Left cardiac atrium (tissue), 4 donors: Measurements from ENCODE around the gene WHRN. TPM values are rescaled to one million over a fixed set of nuclear protein-coding genes. Genes with fewer than 3 reads are reported as not detected.

Experiments
- ATAC-seq, 2 donors: fragments of 200-7000 bp; cut with Tn5 transposase; one replicate each; pipeline ENCODE4 v1.9.1; 2020; ENCODE audit warnings: mild to moderate bottlenecking in 2 of 2, moderate library complexity in 2 of 2
- DNase-seq: peaks from one replicate; pipeline ENCODE4 v3.0.0-alpha.2; 2020
- intact Hi-C, 2 donors: fragments of 100-400 bp; cut with DNase I; formaldehyde crosslinking; loops; one replicate each; pipeline versions ENCODE4 v1.14.1 to v1.15.1; 2022 to 2023
- long read RNA-seq: library from polyadenylated mRNA; unstranded; transcript quantifications from one replicate; pipeline ENCODE4 v2.0.0, GENCODE V29; 2021
- total RNA-seq, 2 donors: library from RNA; stranded (reverse); fragmentation: NEBNext Ultra II Directional; extraction: Animal tissue kit (Norgen Biotek cat#: 25700); gene quantifications; one replicate each; pipeline ENCODE4 v1.2.1, GENCODE V29; 2021
- donor health status: DM: no; HTN: yes; CAD: no.
- donor health status: DM: no; HTN: yes; CAD: no; lungs with severe emphysema.
- donor health status: DM: yes; HTN: yes; CAD: no.
- donor health status: Dilated cardiomyopathy.

WHRN gene
- total RNA-seq = 1 to 10 TPM; 7.0 to 7.8 TPM
- long read RNA-seq, partial matches to known transcripts = 2 of 2 reads
- long read RNA-seq, other reads (novel, unspliced or antisense) = 0 of 2 reads

DNA sequence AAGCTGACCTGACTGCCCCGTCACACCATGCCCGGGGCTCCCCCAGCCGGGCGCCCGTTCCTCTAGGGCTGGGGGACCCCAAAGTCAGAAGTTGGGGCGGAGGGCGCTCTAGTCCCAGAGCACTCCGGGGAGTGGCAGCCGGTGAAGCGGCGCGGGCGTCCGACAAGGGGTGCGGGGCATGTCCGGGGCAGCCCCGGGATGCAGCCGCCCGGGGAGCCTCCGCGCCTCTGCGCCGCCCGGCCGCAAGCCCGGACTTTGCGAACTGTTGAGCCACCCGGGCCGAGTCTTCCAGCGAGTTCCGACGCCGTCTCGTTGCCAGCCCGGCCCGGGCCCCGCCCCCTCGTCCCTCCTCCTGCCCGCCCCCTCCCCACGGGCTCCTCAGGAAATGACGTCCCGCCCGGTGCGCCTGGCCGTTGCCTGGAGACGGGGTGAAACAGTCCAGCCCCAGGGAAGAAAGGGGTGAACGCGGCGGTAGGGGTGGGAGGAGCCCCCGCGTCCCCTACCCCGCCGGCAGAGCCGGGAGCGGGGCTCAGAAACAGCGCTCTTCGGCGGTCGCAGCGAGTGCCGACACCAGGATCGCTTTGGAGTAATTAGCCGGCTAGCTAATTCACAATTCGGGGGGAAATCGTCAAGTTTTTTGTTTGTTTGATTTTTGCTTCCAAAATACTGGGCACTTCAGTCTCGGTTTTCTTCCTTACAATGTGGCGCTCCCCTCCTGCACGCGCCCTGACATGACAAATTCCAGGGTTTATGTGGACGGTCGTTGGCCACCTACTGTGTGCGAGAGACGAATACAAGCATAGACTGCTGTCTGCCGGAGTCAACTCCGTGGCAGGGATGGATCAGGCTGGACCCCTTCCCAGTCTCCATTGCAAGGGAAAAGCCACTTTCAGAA lies at the start of gene WHRN:
WHRN (minus strand) TSS at position 287 of the 895 bp plus-strand sequence. CDS start 672 bp downstream, outside the sequence.
- peak; percentile 95 for DNase-seq
- peak; percentile 93 to 96 for ATAC-seq
- intact Hi-C loops = no loop called here

DNA sequence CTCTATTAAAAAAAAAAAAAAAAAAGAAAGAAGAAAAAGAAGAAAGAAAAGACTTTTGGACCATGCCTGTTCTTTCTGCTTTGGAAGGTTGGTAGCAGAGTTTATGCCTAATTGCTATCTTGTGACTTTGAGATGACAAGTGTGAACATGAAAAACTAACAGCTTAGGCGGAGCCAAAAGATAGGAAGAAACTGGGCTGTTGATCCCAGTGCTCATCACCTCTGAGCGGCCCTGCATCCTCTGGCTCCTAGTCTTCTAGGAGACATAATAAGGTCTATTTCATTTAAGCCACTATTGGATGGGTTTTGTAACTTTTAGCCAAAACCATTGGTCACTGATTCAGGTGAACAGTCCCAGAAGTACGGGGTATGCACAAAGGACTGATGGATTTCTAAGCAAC lies 47.9 kb upstream of the WHRN start:
- peak; percentile 55 to 87 for ATAC-seq
- DNase-seq = peak; percentile 30
- intact Hi-C loops = no loop called here

DNA sequence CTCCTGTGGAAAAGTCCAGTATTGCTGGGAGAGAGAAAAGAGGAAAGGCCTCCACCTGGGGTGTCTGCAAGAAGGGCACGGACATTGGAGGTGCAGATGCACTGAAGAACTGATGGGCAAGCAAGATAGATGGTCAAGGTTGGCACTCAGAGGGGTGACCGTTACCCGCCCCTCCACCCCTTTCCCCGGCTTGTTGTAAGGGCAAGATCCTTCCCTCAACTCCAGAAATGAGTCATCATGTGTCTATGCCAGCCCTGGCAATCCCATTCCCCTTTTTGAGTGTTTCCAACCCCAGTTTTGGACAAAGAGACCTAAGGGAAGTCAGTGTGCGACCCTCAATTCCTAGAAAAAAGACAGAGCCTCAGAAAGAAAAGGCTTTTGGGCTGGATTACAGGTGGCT lies 47.4 kb upstream of the WHRN start:
- peak in 1 of 2 donors; percentile 60 for ATAC-seq
- no peak for DNase-seq
- intact Hi-C loops = no loop called here

DNA sequence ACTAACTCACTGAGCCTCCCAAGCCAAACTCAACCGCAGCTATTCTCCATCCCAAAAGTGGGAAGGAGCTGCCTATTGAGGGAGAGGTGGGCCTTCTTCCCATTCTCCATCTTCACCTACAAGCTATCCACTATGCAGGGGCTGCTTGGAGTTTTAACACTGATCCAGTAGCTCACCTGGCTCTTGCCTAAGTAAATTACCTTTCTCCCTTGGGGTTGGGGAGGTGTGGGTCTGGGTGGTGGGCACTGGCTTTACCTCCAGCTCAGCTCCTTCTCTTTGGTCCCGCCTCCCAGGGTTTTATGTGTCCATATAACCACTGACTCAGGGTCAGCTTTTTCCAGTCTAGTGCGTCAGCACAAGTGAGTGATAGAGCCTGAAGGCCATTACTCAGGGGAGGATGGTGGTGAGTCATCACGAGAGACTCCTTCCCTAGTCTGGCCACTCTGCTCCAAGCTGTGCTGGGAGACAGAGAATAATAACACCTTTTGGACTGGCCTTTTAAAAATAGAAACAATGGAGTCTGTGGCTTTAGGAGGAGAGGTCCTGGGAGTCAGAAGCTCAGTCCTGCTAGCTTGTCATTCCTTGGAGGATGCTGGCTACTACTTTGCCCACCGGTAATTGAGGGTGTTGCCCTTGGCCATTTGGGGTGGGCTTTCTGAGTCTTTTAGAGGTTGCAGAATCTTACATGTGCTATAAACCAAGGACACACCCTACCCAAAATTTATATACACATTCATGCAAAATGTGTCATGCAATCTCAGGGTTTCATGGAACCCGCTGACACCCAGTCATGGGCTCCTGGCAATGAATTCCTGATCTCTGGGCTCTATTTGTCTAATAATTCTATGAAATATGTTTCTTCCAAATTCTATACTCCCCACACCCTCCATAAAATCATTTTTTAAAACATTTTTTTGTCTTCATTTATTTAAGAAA lies 46.7 kb upstream of the WHRN start:
- peak; percentile 79 for DNase-seq

DNA sequence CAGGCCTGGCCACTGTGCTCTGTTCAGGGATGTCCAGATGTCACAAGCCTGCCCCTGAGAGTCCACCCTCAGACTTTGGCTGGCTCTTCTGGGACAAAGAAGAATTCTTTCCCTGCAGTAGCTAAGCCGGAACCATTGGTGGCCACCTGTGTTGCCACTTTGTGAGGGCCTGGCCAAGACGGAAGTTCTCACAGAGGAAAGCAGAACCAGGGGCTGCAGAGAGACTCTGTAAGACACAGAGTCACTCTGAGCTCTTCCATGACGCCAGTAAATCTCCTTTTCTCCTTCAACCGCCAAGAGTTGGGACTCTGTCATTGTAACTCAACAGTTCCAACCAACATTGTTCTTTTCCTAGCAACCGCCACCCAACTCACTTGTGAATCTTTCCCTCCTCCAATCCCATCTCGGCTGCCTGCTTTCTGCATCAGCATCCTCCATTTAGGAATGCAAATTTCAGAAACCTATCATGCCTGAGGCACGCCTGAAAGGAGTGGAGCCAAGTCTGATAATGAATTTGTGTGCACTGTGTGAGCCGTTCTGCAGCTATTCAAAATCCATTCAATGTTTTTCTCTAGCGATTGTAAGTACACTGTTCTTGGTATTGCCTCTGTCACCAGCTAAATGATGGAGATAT lies 44.5 kb upstream of the WHRN start:
- ATAC-seq (peak in 1 of 2 donors; percentile 22), DNase-seq (no peak)
- intact Hi-C loops = loop anchor here in 1 of 2 donors (2.0 kb wide), 1 partner anchor 37 kb away; the partner anchor contains the start of gene ATP6V1G1

More for the DNA sequence above, 46.7 kb upstream of the WHRN start:
- peak; percentile 86 to 98 for ATAC-seq
- intact Hi-C loops = loop anchor here in 1 of 2 donors (2.0 kb wide), 1 partner anchor 35 kb away; the partner anchor contains the start of gene ATP6V1G1

DNA sequence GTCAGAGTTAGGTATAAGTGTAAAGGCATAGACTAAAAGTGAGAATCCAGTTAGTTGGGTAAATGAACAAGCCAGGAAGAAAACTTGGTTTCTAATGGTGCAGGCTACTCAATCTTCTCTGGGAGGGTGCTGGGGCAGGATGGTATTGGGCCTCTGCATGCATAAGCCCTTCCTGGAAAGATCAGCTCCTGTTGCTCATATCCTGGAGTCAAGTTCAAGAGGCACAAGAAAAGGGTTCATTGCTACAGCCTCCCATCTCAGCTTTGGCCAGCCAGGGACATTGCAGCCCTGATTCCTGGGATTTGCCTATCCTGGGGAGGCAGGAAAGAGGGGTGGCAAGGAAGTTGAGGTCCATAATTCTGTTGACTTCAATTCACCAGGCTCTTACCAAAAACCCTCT lies 41.6 kb upstream of the WHRN start:
- DNase-seq (no peak), ATAC-seq (no peak)
- intact Hi-C loops = no loop called here

DNA sequence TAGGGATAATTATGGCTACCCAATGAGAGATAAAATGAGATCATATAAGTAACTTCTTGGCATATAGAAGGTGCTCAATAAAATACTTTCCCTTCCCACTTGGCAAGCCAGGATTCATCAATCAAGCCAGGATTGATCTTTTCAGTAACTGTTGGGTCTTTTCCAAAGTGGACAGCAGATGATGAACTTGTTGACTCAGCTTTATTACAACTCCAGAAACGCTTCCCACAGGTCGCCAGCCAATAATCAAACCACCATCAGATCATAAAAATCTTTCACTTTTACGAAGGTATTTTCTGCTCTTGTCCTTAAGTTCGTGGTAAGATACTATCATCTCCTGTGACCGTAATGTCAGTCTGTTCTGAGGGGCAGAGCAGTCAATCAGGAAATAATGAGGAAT lies 39.8 kb upstream of the WHRN start:
- ATAC-seq (no peak), DNase-seq (no peak)
- intact Hi-C loops = no loop called here

DNA sequence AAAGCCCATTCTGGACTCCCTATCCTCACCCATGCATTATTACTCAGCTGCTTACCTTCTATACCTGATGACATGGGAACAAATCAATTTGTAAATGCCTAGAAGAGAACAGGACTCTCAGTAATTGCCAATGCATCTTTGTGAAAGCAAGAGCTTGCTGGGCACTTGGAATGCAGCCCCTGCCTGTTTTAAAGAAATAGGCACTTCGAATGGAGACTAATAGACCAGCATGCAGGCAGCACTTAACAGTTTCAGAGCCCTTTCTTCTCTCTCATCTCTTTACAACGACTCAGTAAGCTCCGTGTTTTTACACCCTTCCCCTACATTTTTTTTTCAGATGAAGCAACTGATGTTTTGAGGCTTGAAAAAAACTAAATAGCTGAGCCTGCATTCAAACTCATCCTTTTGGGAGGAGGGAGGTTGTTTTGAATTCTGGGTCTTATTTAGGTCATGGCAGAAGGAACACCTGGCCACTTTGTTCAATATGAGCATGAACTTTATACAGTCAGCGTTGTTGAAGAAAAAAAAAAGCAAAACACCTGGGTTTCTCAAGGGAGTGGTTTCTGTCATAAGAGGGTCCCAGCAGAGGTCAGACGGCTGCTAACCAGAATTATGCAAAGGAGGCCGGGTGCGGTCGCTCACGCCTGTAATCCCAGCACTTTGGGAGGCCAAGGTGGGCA lies 34.6 kb upstream of the WHRN start:
- intact Hi-C loops = no loop called here
- DNase-seq (no peak), ATAC-seq (no peak)

DNA sequence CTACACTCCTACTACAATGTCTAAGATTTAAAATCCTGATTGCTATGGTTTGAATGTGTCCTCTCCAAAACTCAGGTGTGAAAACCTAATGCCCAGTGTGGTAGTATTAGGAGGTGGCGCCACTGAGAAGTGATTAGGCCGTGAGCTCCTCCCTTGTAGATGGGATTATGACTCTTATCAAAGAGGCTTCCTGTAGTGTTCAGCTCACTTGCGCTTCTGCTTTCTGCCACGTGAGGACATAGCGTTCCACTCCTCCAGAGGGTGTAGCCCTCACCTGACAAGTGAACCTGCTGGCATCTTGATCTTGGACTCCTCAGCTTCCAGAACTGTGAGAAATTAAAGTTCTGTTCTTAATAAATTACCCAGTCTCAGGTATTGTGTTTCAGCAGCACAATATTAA lies 33.0 kb upstream of the WHRN start:
- DNase-seq (no peak), ATAC-seq (peak; percentile 53 to 92)
- intact Hi-C loops = no loop called here

DNA sequence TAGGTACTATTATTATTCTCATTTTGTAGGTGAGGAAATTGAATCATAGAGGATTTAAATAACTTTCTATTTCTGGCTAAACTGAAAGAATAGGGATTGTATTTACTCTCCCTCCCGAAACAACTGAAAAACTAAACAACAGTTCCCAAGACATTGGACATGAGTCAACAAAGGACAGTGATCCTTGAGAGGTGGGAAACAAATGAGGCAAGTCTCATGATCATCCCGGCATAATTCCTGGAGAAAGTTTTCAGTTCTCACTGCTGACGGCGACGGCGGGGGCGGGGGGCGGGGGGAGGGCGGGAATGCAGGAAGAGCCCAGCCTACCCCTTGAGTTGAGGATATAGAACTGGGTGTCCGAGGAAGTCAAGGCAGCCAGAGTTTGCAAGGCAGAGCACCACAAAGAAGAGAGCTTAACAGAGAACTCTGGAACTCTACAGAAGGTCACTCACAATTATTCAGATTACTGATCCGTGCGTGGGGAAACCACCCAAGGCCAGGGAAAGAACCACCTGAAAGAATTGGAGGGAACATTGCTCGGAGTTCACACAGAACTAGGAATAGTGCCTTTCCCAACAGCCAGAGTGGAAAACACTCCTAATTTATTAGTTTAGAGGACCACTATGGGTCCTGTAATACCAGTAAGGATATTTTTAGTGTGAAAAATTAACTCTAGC lies 27.4 kb upstream of the WHRN start:
- ATAC-seq (no peak), DNase-seq (no peak)
- intact Hi-C loops = no loop called here

DNA sequence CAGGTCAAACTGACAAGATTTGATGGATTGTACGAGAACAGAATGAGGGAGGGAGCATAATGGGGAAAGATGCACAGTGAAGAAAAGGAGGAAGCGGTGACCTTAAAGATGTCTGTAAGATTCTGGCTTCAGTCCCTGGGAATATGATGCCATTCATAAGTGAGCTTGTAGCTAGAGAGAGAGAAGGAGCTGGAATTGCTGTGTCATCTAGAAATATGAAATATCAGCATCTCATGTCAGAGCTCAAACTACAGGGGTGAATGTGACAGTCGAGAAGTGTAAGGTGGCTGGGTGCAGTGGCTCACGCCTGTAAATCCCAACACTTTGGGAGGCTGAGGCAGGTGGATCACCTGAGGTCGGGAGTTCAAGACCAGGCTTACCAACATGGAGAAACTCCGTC lies 24.0 kb upstream of the WHRN start:
- DNase-seq (no peak), ATAC-seq (no peak)
- intact Hi-C loops = no loop called here

DNA sequence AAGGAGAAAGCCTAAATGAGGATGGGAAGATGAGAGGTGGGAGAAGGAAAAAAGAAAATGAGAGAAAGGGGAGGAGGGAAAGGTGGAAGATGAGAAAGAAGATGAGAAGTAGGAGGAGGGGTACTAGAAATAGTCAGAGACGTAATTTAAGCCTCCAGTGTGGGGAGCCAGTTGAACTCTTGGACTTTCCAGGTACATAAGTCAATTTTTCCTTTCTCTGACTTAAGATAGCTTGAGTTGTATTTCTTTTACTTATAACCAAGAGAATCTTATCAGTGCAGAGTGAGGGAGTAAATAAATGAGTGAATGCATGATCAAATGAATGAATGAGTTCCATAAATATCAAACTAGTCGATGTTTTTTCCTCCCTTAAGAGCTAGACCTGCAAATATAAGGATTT lies 21.5 kb upstream of the WHRN start:
- DNase-seq (no peak), ATAC-seq (no peak)
- intact Hi-C loops = no loop called here

DNA sequence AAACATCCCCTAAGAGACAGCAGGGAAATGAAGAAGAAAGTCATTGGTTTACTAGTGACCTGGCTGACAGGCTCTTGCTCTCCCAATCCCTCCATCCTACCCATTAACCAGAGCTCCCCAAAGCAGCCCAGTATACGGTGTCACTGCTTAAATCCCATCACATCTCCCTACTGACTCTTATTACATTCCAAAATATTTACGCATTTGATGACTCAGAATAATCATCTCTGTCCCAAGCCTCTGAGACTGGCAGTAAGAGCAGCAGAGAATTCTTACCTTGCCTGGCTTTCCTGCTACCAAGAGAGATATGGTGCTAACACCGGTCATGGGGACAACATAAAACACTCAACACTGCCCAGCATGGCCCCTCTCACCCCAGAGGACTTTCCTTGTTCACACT lies 20.2 kb upstream of the WHRN start:
- no peak for ATAC-seq
- intact Hi-C loops = no loop called here
- DNase-seq = no peak

DNA sequence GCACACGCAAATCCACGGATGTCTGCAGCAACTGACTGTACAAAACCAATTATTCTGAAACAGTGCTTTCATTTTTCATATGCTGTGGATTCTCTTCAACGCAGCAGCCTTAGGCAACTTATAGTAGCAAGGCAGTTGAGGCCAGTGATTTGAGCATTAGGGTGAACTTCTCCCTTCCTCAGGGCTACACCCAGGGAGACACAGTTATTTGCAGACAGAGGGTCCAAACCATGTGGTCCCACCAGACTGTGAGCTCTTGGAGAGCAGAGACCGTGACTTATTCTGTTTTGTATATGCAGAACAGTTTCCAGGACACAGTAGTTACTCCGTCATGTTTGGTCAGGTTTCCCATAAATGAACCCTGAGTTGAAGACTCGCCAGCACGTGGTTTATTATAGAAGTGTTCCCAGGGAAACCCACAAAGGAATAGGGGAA lies 19.0 kb upstream of the WHRN start:
- ATAC-seq = no peak
- intact Hi-C loops = no loop called here
- no peak for DNase-seq

DNA sequence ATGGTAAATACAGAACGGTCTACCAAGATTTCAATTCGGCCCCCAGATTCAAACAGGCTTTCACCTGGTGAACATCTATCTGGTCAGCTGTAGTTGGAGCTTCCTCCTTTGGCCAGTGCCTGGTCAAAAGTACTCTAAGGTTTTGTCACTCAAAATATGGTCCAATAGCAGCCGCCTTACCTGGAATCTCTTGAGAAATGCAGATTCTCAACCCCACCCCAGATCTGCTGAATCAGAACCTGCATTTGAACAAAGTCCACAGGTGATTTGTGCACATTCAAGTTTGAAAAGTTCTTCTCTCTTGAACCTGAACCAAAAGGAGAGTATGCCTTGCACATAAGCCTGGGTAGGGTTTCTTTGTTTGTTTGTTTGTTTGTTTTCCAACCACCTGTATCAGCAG lies 17.6 kb upstream of the WHRN start:
- ATAC-seq (no peak), DNase-seq (no peak)
- intact Hi-C loops = no loop called here

DNA sequence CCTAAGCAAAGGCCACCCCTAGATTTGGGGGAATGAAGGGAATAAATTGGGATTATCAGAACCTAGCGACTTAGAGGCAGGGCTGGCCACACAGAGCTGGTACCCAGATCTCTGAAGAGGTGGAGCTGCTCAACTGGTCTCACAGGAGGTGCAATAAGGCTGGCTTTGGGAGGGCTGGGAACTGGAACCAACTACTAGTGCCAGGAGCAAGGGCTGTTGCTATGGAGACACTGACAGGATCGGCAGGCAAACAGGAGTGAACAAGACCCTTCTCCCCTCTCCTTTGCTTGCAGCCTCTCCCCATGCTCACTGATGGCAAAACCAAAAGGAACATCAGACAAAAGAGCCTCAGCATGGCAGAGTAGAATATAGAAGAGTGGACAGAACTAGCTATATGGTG lies 17.0 kb upstream of the WHRN start:
- intact Hi-C loops = no loop called here
- ATAC-seq (no peak), DNase-seq (no peak)

DNA sequence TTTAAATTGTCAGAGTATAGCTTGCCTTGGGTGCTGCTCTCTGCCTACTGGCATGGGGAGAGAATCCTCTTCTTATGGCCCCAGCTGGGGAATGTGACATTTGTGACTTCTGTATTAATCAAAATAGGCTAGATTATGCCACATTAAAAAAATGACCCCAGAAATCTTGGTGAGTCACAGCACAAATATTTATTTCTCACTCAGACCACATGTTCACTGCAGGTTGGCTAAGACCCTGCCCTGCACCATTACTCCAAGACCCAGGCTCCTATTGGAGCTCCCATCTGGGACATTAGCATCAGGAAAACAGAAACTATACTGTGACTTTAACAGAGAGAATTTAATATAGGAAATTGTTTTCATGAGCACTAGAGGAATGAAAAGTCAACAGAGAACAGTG lies 16.6 kb upstream of the WHRN start:
- ATAC-seq = no peak
- no peak for DNase-seq
- intact Hi-C loops = no loop called here

DNA sequence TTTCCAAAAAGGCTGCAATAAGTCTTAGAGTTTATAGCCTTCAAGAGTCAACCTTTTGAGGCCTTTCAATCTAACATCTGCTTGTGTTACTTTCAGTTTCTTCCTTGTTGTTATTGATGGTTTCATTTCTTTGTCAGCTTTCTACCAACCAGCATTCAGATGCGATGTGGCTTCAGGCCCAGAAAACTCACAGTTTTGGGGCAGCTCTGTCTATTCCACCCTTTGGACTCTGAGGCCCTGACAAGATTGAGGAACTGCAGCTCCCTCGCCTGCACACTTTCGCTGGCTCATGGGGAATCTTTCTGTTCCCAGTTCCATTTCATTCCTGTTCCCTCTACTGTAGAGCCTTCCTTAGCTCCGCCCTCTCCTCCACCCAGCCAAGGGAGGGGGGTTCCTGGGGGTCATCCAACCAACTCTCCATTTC lies 13.3 kb upstream of the WHRN start:
- intact Hi-C loops = no loop called here
- no peak for DNase-seq
- ATAC-seq = peak in 1 of 2 donors; percentile 34
